PC-9 (cell line): Measurements from ENCODE around the gene DISP3.

Experiments used
- EZH2 ChIP-seq: fragments of 200-600 bp; sonication (generic); IDR thresholded peaks from 2 replicates; pipeline ENCODE4 v1.8.0; 2017; ENCODE audit warnings: antibody characterized with exemption, low read depth
- TF ChIP-seq, protein P1 (sequence below): fragments of 200-600 bp; sonication (generic); conservative IDR thresholded peaks from 2 replicates; pipeline ENCODE4 v1.6.1; 2017; ENCODE audit warnings: mixed run types, antibody characterized with exemption, mild to moderate bottlenecking, moderate library complexity

GRCh38 chr1:11461531-11462137 lies 17.3 kb upstream of the DISP3 start:
- no peak for TF ChIP-seq EZH2
- TF ChIP-seq, protein P1, sequence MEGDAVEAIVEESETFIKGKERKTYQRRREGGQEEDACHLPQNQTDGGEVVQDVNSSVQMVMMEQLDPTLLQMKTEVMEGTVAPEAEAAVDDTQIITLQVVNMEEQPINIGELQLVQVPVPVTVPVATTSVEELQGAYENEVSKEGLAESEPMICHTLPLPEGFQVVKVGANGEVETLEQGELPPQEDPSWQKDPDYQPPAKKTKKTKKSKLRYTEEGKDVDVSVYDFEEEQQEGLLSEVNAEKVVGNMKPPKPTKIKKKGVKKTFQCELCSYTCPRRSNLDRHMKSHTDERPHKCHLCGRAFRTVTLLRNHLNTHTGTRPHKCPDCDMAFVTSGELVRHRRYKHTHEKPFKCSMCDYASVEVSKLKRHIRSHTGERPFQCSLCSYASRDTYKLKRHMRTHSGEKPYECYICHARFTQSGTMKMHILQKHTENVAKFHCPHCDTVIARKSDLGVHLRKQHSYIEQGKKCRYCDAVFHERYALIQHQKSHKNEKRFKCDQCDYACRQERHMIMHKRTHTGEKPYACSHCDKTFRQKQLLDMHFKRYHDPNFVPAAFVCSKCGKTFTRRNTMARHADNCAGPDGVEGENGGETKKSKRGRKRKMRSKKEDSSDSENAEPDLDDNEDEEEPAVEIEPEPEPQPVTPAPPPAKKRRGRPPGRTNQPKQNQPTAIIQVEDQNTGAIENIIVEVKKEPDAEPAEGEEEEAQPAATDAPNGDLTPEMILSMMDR, result no peak
